ENCODE data around the gene SORBS2.
"Not testable (repeated sequence)": the region's sequence is repeated elsewhere in the genome, so short reads cannot be mapped to it uniquely, and the experiment has no call there.

SORBS2 gene

GRCh38 chr4:185811509-185812364, at the start of gene SORBS2:
Gene SORBS2 (minus strand): TSS chr4:185812194. CDS start chr4:185690571, 121,623 bp downstream.
- H3K27ac ChIP-seq (ENCODE audit: low read length): no peak within 1 kb of the TSS

GRCh38 chr4:185859111-185859510, 47.1 kb upstream of the SORBS2 start:
- no peak overlapping the region for H3K27ac ChIP-seq (ENCODE audit: low read length)
- no peaks in the 10 kb centered on the region for H3K27me3 ChIP-seq (ENCODE audit: control insufficient read depth, insufficient read depth, low read length)
- H3K36me3 ChIP-seq (ENCODE audit: control insufficient read depth, insufficient read depth, low read length): no peaks in the 10 kb centered on the region; the same call in 1 of the 2 replicates
- peaks cover 3% of the 10 kb centered on the region; the same call in 1 of the 2 replicates for H3K9me3 ChIP-seq (ENCODE audit: control insufficient read depth, insufficient read depth, low read length)
- H3K4me3 ChIP-seq (ENCODE audit: low read length): no peak overlapping the region
- H3K4me1 ChIP-seq (ENCODE audit: control insufficient read depth, insufficient read depth, low read length): peaks cover 2% of the 10 kb centered on the region; the same call in 1 of the 2 replicates
- no CpG with 5 or more reads among the region's 7 CpGs for WGBS (ENCODE audit: insufficient coverage, insufficient read length)
- DNase-seq (ENCODE audit: low read depth, low spot score): no peak

More at GRCh38 chr4:185811509-185812364, at the start of gene SORBS2:
- Histone ChIP-seq H3K4me1 (ENCODE audit: control insufficient read depth, insufficient read depth, low read length) (0 out of 2 replicates have a peak, but pooled peaks cover 1% of the 10 kb centered on the region), H3K4me3 (ENCODE audit: low read length) (no peak within 1 kb of the TSS), H3K27me3 (ENCODE audit: control insufficient read depth, insufficient read depth, low read length) (no peaks in the 10 kb centered on the region), H3K36me3 (ENCODE audit: control insufficient read depth, insufficient read depth, low read length) (no peaks in the 10 kb centered on the region), H3K9me3 (ENCODE audit: control insufficient read depth, insufficient read depth, low read length) (no peaks in the 10 kb centered on the region)
- no CpG with 5 or more reads among the region's 20 CpGs for WGBS (ENCODE audit: insufficient coverage, insufficient read length)
- DNase-seq (ENCODE audit: low read depth, low spot score): no peak

- H3K36me3 ChIP-seq (ENCODE audit: control insufficient read depth, insufficient read depth, low read length); H3K4me3 ChIP-seq (ENCODE audit: low read length); DNase-seq (ENCODE audit: low read depth, low spot score); H3K27me3 ChIP-seq (ENCODE audit: control insufficient read depth, insufficient read depth, low read length); H3K27ac ChIP-seq (ENCODE audit: low read length); H3K9me3 ChIP-seq (ENCODE audit: control insufficient read depth, insufficient read depth, low read length); H3K4me1 ChIP-seq (ENCODE audit: control insufficient read depth, insufficient read depth, low read length): not testable (repeated sequence)
- no CpG with 5 or more reads among the region's 4 CpGs for WGBS (ENCODE audit: insufficient coverage, insufficient read length)
Measured at GRCh38 chr4:185857561-185857960, 45.6 kb upstream of the SORBS2 start.

- H3K9me3 ChIP-seq (ENCODE audit: control insufficient read depth, insufficient read depth, low read length): peaks cover 3% of the 10 kb centered on the region; the same call in 1 of the 2 replicates
- H3K27me3 ChIP-seq (ENCODE audit: control insufficient read depth, insufficient read depth, low read length): no peaks in the 10 kb centered on the region
- no peak overlapping the region for H3K27ac ChIP-seq (ENCODE audit: low read length)
- no peak for DNase-seq (ENCODE audit: low read depth, low spot score)
- no peak overlapping the region for H3K4me3 ChIP-seq (ENCODE audit: low read length)
- no peaks in the 10 kb centered on the region; the same call in 1 of the 2 replicates for H3K36me3 ChIP-seq (ENCODE audit: control insufficient read depth, insufficient read depth, low read length)
- WGBS (ENCODE audit: insufficient coverage, insufficient read length): no CpG with 5 or more reads among the region's 3 CpGs
- peaks cover 2% of the 10 kb centered on the region; the same call in 1 of the 2 replicates for H3K4me1 ChIP-seq (ENCODE audit: control insufficient read depth, insufficient read depth, low read length)
Measured at GRCh38 chr4:185853841-185854240, 41.8 kb upstream of the SORBS2 start.

- Histone ChIP-seq H3K36me3 (ENCODE audit: control insufficient read depth, insufficient read depth, low read length) (no peaks in the 10 kb centered on the region), H3K4me1 (ENCODE audit: control insufficient read depth, insufficient read depth, low read length) (peaks cover 2% of the 10 kb centered on the region; the same call in 1 of the 2 replicates), H3K27ac (ENCODE audit: low read length) (no peak overlapping the region), H3K9me3 (ENCODE audit: control insufficient read depth, insufficient read depth, low read length) (peaks cover 2% of the 10 kb centered on the region; the same call in 1 of the 2 replicates), H3K4me3 (ENCODE audit: low read length) (no peak overlapping the region), H3K27me3 (ENCODE audit: control insufficient read depth, insufficient read depth, low read length) (no peaks in the 10 kb centered on the region)
- no peak for DNase-seq (ENCODE audit: low read depth, low spot score)
- no CpG with 5 or more reads among the region's 1 CpG for WGBS (ENCODE audit: insufficient coverage, insufficient read length)
Measured at GRCh38 chr4:185852961-185853360, 41.0 kb upstream of the SORBS2 start.

GRCh38 chr4:185849664-185850550, 37.9 kb upstream of the SORBS2 start:
- WGBS (ENCODE audit: insufficient coverage, insufficient read length): no CpG with 5 or more reads among the region's 8 CpGs
- peaks cover 7% of the 10 kb centered on the region for H3K4me1 ChIP-seq (ENCODE audit: control insufficient read depth, insufficient read depth, low read length)
- no peak for DNase-seq (ENCODE audit: low read depth, low spot score)

GRCh38 chr4:185847352-185848097, 35.5 kb upstream of the SORBS2 start:
- Histone ChIP-seq H3K9me3 (ENCODE audit: control insufficient read depth, insufficient read depth, low read length) (no peaks in the 10 kb centered on the region), H3K27ac (ENCODE audit: low read length) (no peak overlapping the region), H3K4me3 (ENCODE audit: low read length) (no peak overlapping the region), H3K27me3 (ENCODE audit: control insufficient read depth, insufficient read depth, low read length) (no peaks in the 10 kb centered on the region), H3K4me1 (ENCODE audit: control insufficient read depth, insufficient read depth, low read length) (peaks cover 7% of the 10 kb centered on the region), H3K36me3 (ENCODE audit: control insufficient read depth, insufficient read depth, low read length) (no peaks in the 10 kb centered on the region)
- DNase-seq (ENCODE audit: low read depth, low spot score): no peak
- no CpG with 5 or more reads among the region's 13 CpGs for WGBS (ENCODE audit: insufficient coverage, insufficient read length)

More at GRCh38 chr4:185849664-185850550, 37.9 kb upstream of the SORBS2 start:
- no peaks in the 10 kb centered on the region for H3K9me3 ChIP-seq (ENCODE audit: control insufficient read depth, insufficient read depth, low read length)
- H3K36me3 ChIP-seq (ENCODE audit: control insufficient read depth, insufficient read depth, low read length): no peaks in the 10 kb centered on the region
- no peaks in the 10 kb centered on the region for H3K27me3 ChIP-seq (ENCODE audit: control insufficient read depth, insufficient read depth, low read length)
- no peak overlapping the region for H3K4me3 ChIP-seq (ENCODE audit: low read length)
- H3K27ac ChIP-seq (ENCODE audit: low read length): no peak overlapping the region

- no peaks in the 10 kb centered on the region for H3K9me3 ChIP-seq (ENCODE audit: control insufficient read depth, insufficient read depth, low read length)
- no CpG with 5 or more reads among the region's 5 CpGs for WGBS (ENCODE audit: insufficient coverage, insufficient read length)
- H3K27me3 ChIP-seq (ENCODE audit: control insufficient read depth, insufficient read depth, low read length): no peaks in the 10 kb centered on the region
- no peak overlapping the region for H3K27ac ChIP-seq (ENCODE audit: low read length)
- no peaks in the 10 kb centered on the region for H3K36me3 ChIP-seq (ENCODE audit: control insufficient read depth, insufficient read depth, low read length)
- DNase-seq (ENCODE audit: low read depth, low spot score): no peak
- no peak overlapping the region for H3K4me3 ChIP-seq (ENCODE audit: low read length)
- peaks cover 7% of the 10 kb centered on the region for H3K4me1 ChIP-seq (ENCODE audit: control insufficient read depth, insufficient read depth, low read length)
Measured at GRCh38 chr4:185846505-185847150, 34.6 kb upstream of the SORBS2 start.

GRCh38 chr4:185845966-185846365, 34.0 kb upstream of the SORBS2 start:
- Histone ChIP-seq H3K4me1 (ENCODE audit: control insufficient read depth, insufficient read depth, low read length) (peaks cover 7% of the 10 kb centered on the region), H3K4me3 (ENCODE audit: low read length) (no peak overlapping the region), H3K9me3 (ENCODE audit: control insufficient read depth, insufficient read depth, low read length) (no peaks in the 10 kb centered on the region), H3K27me3 (ENCODE audit: control insufficient read depth, insufficient read depth, low read length) (no peaks in the 10 kb centered on the region), H3K27ac (ENCODE audit: low read length) (no peak overlapping the region), H3K36me3 (ENCODE audit: control insufficient read depth, insufficient read depth, low read length) (no peaks in the 10 kb centered on the region)
- WGBS (ENCODE audit: insufficient coverage, insufficient read length): no CpG with 5 or more reads among the region's 3 CpGs
- DNase-seq (ENCODE audit: low read depth, low spot score): no peak

All from iPS DF 6.9 (cell line).